ENCODE measurements around the gene ATP5F1C. TPM values are rescaled to one million over a fixed set of nuclear protein-coding genes. Genes with fewer than 3 reads are reported as not detected.
"Not testable (repeated sequence)": the region's sequence is repeated elsewhere in the genome, so short reads cannot be mapped to it uniquely, and the experiment has no call there.

The ATP5F1C gene
- total RNA-seq, 2 donors from 2014 or later, result 248 to 287 TPM

DNA sequence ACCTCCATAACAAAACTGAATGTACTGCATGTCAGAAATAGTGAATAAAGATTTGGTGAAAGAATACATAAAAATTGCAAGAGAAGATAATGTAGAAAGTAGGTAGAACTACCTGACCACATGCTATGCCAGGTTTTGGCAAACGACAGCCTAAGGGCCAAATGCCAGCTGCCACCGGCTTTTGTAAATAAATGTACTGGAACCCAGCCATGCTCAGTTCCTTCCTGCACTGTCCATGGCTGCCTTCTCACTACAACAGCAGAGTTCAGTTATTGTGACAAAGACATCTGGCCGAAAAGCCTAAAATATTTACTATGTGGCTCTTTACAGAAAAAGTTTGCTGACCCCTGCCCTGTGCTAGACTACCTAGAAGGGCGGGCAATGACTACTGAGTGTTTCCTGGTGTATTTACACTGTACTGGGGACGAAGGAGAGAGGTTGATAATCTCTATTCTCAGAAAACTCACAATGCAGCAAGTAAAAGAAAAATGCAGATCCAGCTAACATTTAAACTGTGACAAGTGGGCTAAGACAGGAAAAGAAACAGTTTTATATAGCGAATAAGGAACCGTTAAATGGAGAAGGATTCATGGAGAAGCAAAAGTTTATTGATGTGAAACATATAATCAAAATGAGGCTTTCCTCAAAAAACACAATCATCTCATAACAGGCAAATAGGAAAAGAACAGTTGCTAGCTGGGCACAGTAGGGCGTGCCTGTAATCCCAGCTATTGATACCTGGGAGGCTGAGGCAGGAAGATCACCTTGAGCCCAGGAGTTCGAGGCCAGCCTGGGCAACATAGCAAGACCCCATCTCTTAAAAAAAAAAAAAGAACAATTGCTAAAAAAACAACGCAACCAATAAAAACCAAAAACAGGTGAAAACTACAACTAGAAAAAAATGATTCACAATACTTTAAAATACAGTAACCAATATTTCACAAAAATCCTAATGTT is 13.9 kb upstream of the ATP5F1C start:
- Histone ChIP-seq H3K27me3 (ENCODE audit: control insufficient read depth, insufficient read depth, low read length, poor library complexity, severe bottlenecking) (no peaks in the 10 kb centered on the region), H3K36me3 (ENCODE audit: control insufficient read depth, insufficient read depth, low read length) (peaks cover 92% of the 10 kb centered on the region), H3K4me3 (ENCODE audit: low read length) (no peak overlapping the region), H3K9me3 (ENCODE audit: control insufficient read depth, low read length) (no peaks in the 10 kb centered on the region), H3K27ac (ENCODE audit: low read depth, low read length) (no peak overlapping the region), H3K4me1 (ENCODE audit: control insufficient read depth, insufficient read depth, low read length) (no peaks in the 10 kb centered on the region), H3K9ac (ENCODE audit: extremely low read depth, low read length, poor library complexity, severe bottlenecking) (no peak overlapping the region)
- TF ChIP-seq, protein P1, sequence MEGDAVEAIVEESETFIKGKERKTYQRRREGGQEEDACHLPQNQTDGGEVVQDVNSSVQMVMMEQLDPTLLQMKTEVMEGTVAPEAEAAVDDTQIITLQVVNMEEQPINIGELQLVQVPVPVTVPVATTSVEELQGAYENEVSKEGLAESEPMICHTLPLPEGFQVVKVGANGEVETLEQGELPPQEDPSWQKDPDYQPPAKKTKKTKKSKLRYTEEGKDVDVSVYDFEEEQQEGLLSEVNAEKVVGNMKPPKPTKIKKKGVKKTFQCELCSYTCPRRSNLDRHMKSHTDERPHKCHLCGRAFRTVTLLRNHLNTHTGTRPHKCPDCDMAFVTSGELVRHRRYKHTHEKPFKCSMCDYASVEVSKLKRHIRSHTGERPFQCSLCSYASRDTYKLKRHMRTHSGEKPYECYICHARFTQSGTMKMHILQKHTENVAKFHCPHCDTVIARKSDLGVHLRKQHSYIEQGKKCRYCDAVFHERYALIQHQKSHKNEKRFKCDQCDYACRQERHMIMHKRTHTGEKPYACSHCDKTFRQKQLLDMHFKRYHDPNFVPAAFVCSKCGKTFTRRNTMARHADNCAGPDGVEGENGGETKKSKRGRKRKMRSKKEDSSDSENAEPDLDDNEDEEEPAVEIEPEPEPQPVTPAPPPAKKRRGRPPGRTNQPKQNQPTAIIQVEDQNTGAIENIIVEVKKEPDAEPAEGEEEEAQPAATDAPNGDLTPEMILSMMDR (conservative IDR thresholded peaks at IDR 0.05), result no peak
- Mint-ChIP-seq H3K27ac (no peak overlapping the region), H3K27me3 (ENCODE audit: insufficient read depth) (no peaks in the 10 kb centered on the region), H3K4me3 (no peak overlapping the region), H3K4me1 (no peaks in the 10 kb centered on the region), H3K9me3 (no peaks in the 10 kb centered on the region), H3K36me3 (ENCODE audit: low read depth) (peaks cover 61% of the 10 kb centered on the region)
- WGBS, 2 experiments (ENCODE audit: insufficient coverage in 1 of 2, insufficient read length in 1 of 2), result 85 to 97% methylated on average over 5 to 10 of the region's 10 CpGs
- DNase-seq, result no peak

DNA sequence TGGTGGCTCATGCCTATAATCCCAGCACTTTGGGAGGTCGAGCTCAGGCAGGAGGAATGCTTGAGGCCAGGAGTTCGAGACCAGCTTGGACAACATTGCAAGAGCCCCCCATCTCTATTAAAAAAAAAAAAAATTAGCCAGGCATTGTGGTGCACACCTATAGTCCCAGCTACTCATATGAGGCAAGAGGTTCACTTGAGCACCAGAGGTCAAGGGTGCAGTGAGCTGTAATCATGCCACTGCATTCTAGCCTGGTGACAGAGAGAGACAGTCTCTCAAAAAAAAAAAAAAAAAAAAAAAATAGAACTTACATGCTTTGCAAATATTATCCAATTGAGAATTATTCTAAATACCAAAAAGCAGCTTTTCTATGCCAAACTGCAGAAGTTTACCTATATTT is 11.2 kb upstream of the ATP5F1C start:
- peaks cover 70% of the 10 kb centered on the region for H3K36me3 Mint-ChIP-seq (ENCODE audit: low read depth)
- no peak overlapping the region for H3K27ac Mint-ChIP-seq
- peaks cover 97% of the 10 kb centered on the region for H3K36me3 ChIP-seq (ENCODE audit: control insufficient read depth, insufficient read depth, low read length)
- no peaks in the 10 kb centered on the region for H3K9me3 Mint-ChIP-seq
- H3K27ac ChIP-seq (ENCODE audit: low read depth, low read length), result no peak overlapping the region
- H3K9ac ChIP-seq (ENCODE audit: extremely low read depth, low read length, poor library complexity, severe bottlenecking), result no peak overlapping the region
- DNase-seq, result no peak
- no peaks in the 10 kb centered on the region for H3K27me3 ChIP-seq (ENCODE audit: control insufficient read depth, insufficient read depth, low read length, poor library complexity, severe bottlenecking)
- H3K4me3 Mint-ChIP-seq, result no peak overlapping the region
- WGBS, 2 experiments (ENCODE audit: insufficient coverage in 1 of 2, insufficient read length in 1 of 2), result 95% methylated on average over 2 of the region's 2 CpGs; no CpG with 5 or more reads in 1 of the 2 experiments
- H3K4me1 Mint-ChIP-seq, result no peaks in the 10 kb centered on the region
- no peaks in the 10 kb centered on the region for H3K27me3 Mint-ChIP-seq (ENCODE audit: insufficient read depth)
- no peak overlapping the region for H3K4me3 ChIP-seq (ENCODE audit: low read length)
- TF ChIP-seq, protein P1 (conservative IDR thresholded peaks at IDR 0.05), result no peak
- H3K9me3 ChIP-seq (ENCODE audit: control insufficient read depth, low read length), result no peaks in the 10 kb centered on the region
- no peaks in the 10 kb centered on the region for H3K4me1 ChIP-seq (ENCODE audit: control insufficient read depth, insufficient read depth, low read length)

DNA sequence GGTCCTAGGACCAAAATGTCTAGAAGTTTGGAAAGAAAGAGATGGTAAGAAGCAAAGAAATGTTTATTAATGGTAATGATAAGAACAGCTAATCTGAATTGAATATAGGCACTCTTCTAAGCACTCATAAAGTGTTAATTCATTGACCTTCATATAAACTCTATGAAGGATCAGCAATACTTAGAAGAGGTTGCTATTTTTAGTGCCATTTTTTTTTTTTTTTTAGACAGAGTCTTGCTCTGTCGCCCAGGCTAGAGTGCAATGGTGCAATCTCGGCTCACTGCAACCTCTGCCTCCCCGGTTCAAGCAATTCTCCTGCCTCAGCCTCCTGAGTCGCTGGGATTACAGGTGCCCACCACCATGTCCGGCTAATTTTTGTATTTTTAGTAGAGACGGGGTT is 5.8 kb upstream of the ATP5F1C start:
- not testable (repeated sequence) for H3K27ac ChIP-seq (ENCODE audit: low read depth, low read length); DNase-seq; H3K4me1 Mint-ChIP-seq; H3K9me3 ChIP-seq (ENCODE audit: control insufficient read depth, low read length); H3K9me3 Mint-ChIP-seq; H3K4me3 ChIP-seq (ENCODE audit: low read length); H3K27ac Mint-ChIP-seq; H3K4me1 ChIP-seq (ENCODE audit: control insufficient read depth, insufficient read depth, low read length); H3K4me3 Mint-ChIP-seq; H3K27me3 Mint-ChIP-seq (ENCODE audit: insufficient read depth); H3K27me3 ChIP-seq (ENCODE audit: control insufficient read depth, insufficient read depth, low read length, poor library complexity, severe bottlenecking); H3K9ac ChIP-seq (ENCODE audit: extremely low read depth, low read length, poor library complexity, severe bottlenecking)
- peaks cover 60% of the 10 kb centered on the region for H3K36me3 Mint-ChIP-seq (ENCODE audit: low read depth)
- peaks cover 71% of the 10 kb centered on the region for H3K36me3 ChIP-seq (ENCODE audit: control insufficient read depth, insufficient read depth, low read length)
- WGBS, 2 experiments (ENCODE audit: insufficient coverage in 1 of 2, insufficient read length in 1 of 2), result 97% methylated on average over 6 of the region's 6 CpGs
